Lung (tissue), 12 donors: ENCODE data around the gene GRAMD1B. TPM values are rescaled to one million over a fixed set of nuclear protein-coding genes. Genes with fewer than 3 reads are reported as not detected.

ENCODE experiments used
- ATAC-seq: fragments of 200-7000 bp; cut with Tn5 transposase; one replicate; pipeline ENCODE4 v1.9.1; 2020; ENCODE audit warnings: moderate number of reproducible peaks; ENCODE audit not compliant: insufficient read depth, low FRiP score
- DNase-seq, 3 donors: peaks; one replicate each; pipeline ENCODE4 v3.0.0-alpha.2; 2013 to 2017
- H3K27ac ChIP-seq, 2 donors: one replicate each; pipeline ENCODE4 v1.5.1; 2013; ENCODE audit warnings: mild to moderate bottlenecking in 2 of 2, moderate library complexity in 2 of 2, control low read depth in 1 of 2, inconsistent platforms in 1 of 2, low read depth in 1 of 2, low read length in 1 of 2
- H3K27me3 ChIP-seq, 3 donors: one replicate each; pipeline ENCODE4 v1.5.1; 2013; ENCODE audit warnings: low read length in 2 of 3; ENCODE audit not compliant: control insufficient read depth in 3 of 3, insufficient read depth in 3 of 3
- H3K36me3 ChIP-seq, 4 donors: one replicate each; pipeline ENCODE4 v1.5.1; 2013; ENCODE audit warnings: low read length in 4 of 4, mild to moderate bottlenecking in 1 of 4, moderate library complexity in 1 of 4; ENCODE audit not compliant: control insufficient read depth in 4 of 4, insufficient read depth in 4 of 4
- H3K4me1 ChIP-seq, 5 donors: one replicate each; pipeline ENCODE4 v1.5.1; 2013; ENCODE audit warnings: low read length in 5 of 5, mild to moderate bottlenecking in 2 of 5, moderate library complexity in 1 of 5; ENCODE audit not compliant: control insufficient read depth in 5 of 5, insufficient read depth in 5 of 5
- H3K4me3 ChIP-seq: one replicate; pipeline ENCODE4 v1.5.1; 2013; ENCODE audit warnings: mild to moderate bottlenecking, control low read depth, moderate library complexity
- H3K9ac ChIP-seq, 2 donors: one replicate each; pipeline ENCODE4 v1.5.1; 2013; ENCODE audit warnings: low read length in 2 of 2, control low read depth in 1 of 2; ENCODE audit not compliant: insufficient read depth in 1 of 2
- H3K9me3 ChIP-seq, 4 donors: one replicate each; pipeline ENCODE4 v1.5.1; 2013; ENCODE audit warnings: low read length in 3 of 4, mild to moderate bottlenecking in 1 of 4, moderate library complexity in 1 of 4; ENCODE audit not compliant: control insufficient read depth in 4 of 4, insufficient read depth in 3 of 4
- CTCF ChIP-seq: IDR thresholded peaks from 2 replicates; pipeline ENCODE4 v1.5.1; 2012; ENCODE audit warnings: mild to moderate bottlenecking; ENCODE audit errors: control extremely low read depth, extremely low read depth
- WGBS, 2 donors: extraction: QIAGEN DNeasy Blood & Tissue Kit; methylation state at CpG; one replicate each; pipeline ENCODE4 v1.1.7; 2013; 5-methylcytosine and 5-hydroxymethylcytosine counted together
- polyA plus RNA-seq, 2 donors: library from polyadenylated mRNA; stranded (reverse); fragments of 200-250 nt; gene quantifications; one replicate each; pipeline ENCODE4 v1.2.1, GENCODE V29; 2013
- total RNA-seq, 2 donors: library from RNA; depleted of rRNA in 1 of 2; stranded (reverse); fragments of >200 nt in 1 of 2; gene quantifications; one replicate each; pipeline ENCODE4 v1.2.1, GENCODE V29; 2014 to 2021
- donor health status: control.
- donor health status: control.
- donor health status: Bipolar disorder and iron deficiency.
- donor health status: healthy.
- donor health status: DM: yes; HTN: yes; CAD: no.

Gene GRAMD1B
- total and polyA plus RNA-seq, 4 donors = 1.4 to 6.0 (median 3.3) TPM

GRCh38 chr11:123616505-123617198 lies 186.6 kb downstream of the GRAMD1B start:
- TF ChIP-seq CTCF = no peak
- DNase-seq (peak; percentile 35 to 59 (median 53)), ATAC-seq (peak; percentile 81)
- H3K9ac ChIP-seq = no peak overlapping the region
- H3K4me3 ChIP-seq = no peak overlapping the region
- H3K27ac ChIP-seq = peak overlapping the region in 1 of 2 donors; percentile 64
- peaks cover 2 to 23% (median 8%) of the 10 kb centered on the region in 4 donors for H3K36me3 ChIP-seq
- 86 to 92% methylated on average over 11 of the region's 11 CpGs for WGBS, 2 donors
- no peaks in the 10 kb centered on the region for H3K27me3 ChIP-seq
- H3K9me3 ChIP-seq = no peaks in the 10 kb centered on the region
- peaks cover 0 to 4% (median 0%) of the 10 kb centered on the region in 5 donors for H3K4me1 ChIP-seq

DNA sequence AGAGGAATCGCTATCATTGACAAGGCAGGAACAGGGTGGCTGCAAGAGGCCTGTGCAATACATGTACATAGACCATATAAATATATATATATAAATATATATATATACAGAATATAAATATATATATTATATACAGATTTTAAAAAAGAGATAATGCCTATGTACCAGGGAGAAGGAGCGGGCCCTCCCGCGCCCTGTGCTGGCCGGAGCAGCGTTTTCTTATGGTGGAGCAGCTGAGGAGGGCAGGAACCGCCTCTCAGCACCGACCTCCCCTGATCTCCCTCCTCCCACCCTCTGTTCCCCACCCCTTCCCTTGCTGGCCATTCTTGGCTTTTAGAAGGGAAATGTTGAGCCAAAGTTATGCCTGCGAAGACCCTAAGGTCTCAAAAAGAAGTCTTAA lies 192.5 kb downstream of the GRAMD1B start:
- H3K36me3 ChIP-seq = peaks cover 0 to 7% (median under 1%) of the 10 kb centered on the region in 4 donors
- DNase-seq (no peak), ATAC-seq (no peak)
- H3K27ac ChIP-seq = no peak overlapping the region
- H3K4me3 ChIP-seq = no peak overlapping the region
- no peak for TF ChIP-seq CTCF
- WGBS, 2 donors = 96% methylated on average over 9 of the region's 9 CpGs
- H3K27me3 ChIP-seq = no peaks in the 10 kb centered on the region
- H3K4me1 ChIP-seq = no peaks in the 10 kb centered on the region
- H3K9ac ChIP-seq = no peak overlapping the region
- H3K9me3 ChIP-seq = no peaks in the 10 kb centered on the region

GRCh38 chr11:123624974-123625373 lies 194.9 kb downstream of the GRAMD1B start:
- Histone ChIP-seq H3K27me3 (no peaks in the 10 kb centered on the region), H3K4me3 (no peak overlapping the region), H3K9ac (no peak overlapping the region), H3K36me3 (peaks cover 0 to 7% (median 0%) of the 10 kb centered on the region in 4 donors), H3K4me1 (peaks cover 0 to 9% (median under 1%) of the 10 kb centered on the region in 5 donors), H3K9me3 (no peaks in the 10 kb centered on the region), H3K27ac (no peak overlapping the region)
- DNase-seq (peak in 1 of 3 donors; percentile 19), ATAC-seq (no peak)
- TF ChIP-seq CTCF = no peak
- 86 to 97% methylated on average over 2 of the region's 2 CpGs for WGBS, 2 donors
